ENCODE measurements around the gene ANKRD44.

- TF ChIP-seq FOXP2 (optimal IDR thresholded peaks at IDR 0.05; ENCODE audit: borderline replicate concordance, extremely low read depth, extremely low read length, insufficient read depth) (no peak), POLR2AphosphoS5 (IDR thresholded peaks at IDR 0.05; ENCODE audit: low read depth, low read length) (no peak), SIN3A (IDR thresholded peaks at IDR 0.05; ENCODE audit: borderline replicate concordance, insufficient read depth, low read length) (no peak), REST (IDR thresholded peaks at IDR 0.05; ENCODE audit: insufficient read depth in 1 of 2, low read depth in 2 of 2, low read length in 2 of 2) (no peak)
Observed at GRCh38 chr2:197209742-197210408, 100.7 kb downstream of the ANKRD44 start.

Data from PFSK-1 (cell line).